Activated CD4-positive, alpha-beta memory T cell treated with anti-CD3 and anti-CD28 coated beads for 36 hours (primary cell): ENCODE results near the gene MTHFD2L. TPM values are rescaled to one million over a fixed set of nuclear protein-coding genes. Genes with fewer than 3 reads are reported as not detected.
"Not testable (repeated sequence)": the region's sequence is repeated elsewhere in the genome, so short reads cannot be mapped to it uniquely, and the experiment has no call there.

ENCODE experiments used
- CTCF ChIA-PET: fragments of 350-600 bp; sonication (Branson Sonifier 250); formaldehyde crosslinking; loops from one replicate; lab custom pipeline; 2021; ENCODE audit warnings: antibody characterized with exemption, inconsistent platforms; lab: Charles Lee
- POLR2A ChIA-PET: fragments of 350-600 bp; sonication (Branson Sonifier 250); formaldehyde crosslinking; loops from one replicate; lab custom pipeline; 2021; ENCODE audit warnings: antibody characterized with exemption; lab: Charles Lee
- DNase-seq: peaks from one replicate; pipeline ENCODE4 v3.0.0-alpha.2; 2020
- H3K27ac Mint-ChIP-seq: one replicate; pipeline ENCODE4 v1.8.0; 2021; ENCODE audit warnings: mixed read lengths
- H3K27me3 Mint-ChIP-seq: one replicate; pipeline ENCODE4 v1.8.0; 2021; ENCODE audit warnings: mixed read lengths
- H3K36me3 Mint-ChIP-seq: one replicate; pipeline ENCODE4 v1.8.0; 2021; ENCODE audit warnings: mixed read lengths
- H3K4me1 Mint-ChIP-seq: one replicate; pipeline ENCODE4 v1.8.0; 2021; ENCODE audit warnings: low read depth, mixed read lengths
- H3K4me3 Mint-ChIP-seq: one replicate; pipeline ENCODE4 v1.8.0; 2021; ENCODE audit warnings: mild to moderate bottlenecking, mixed read lengths
- H3K9me3 Mint-ChIP-seq: one replicate; pipeline ENCODE4 v1.8.0; 2021; ENCODE audit warnings: mixed read lengths
- intact Hi-C: fragments of 100-400 bp; cut with micrococcal nuclease; formaldehyde crosslinking; loops from one replicate; pipeline ENCODE4 v1.15.1; 2023
- total RNA-seq, 2 experiments: library from RNA; stranded (reverse); gene quantifications; one replicate each; pipeline ENCODE4 v1.2.3, GENCODE V29; 2021

Gene MTHFD2L
- total RNA-seq, 2 experiments from 2014 or later = 5.4 to 6.5 TPM

DNA sequence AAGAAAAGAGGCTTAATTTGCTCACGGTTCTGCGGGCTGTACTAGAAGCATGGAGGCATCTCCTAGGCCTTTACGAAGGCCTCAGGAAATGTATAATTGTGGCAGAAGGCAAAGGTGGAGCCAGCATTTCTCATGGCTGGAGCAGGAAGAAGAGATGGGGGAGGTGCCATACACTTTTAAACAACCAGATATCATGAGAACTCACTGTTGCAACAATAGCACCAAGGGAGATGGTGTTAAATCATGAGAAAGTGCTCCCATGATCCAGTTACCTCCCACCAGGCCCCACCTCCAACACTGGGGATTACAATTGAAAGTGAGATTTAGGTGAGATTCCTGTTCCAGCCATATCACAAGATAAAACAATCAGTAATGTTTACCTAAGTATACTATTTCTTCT is 45.5 kb downstream of the MTHFD2L start:
- POLR2A ChIA-PET = no interaction called here
- intact Hi-C loops = no loop called here
- DNase-seq = no peak
- no peaks in the 10 kb centered on the region for H3K4me1 Mint-ChIP-seq
- H3K36me3 Mint-ChIP-seq = peaks cover 6% of the 10 kb centered on the region
- H3K9me3 Mint-ChIP-seq = no peaks in the 10 kb centered on the region
- CTCF ChIA-PET = interaction anchor here (1.8 kb wide), 1 partner anchor 25 kb away, joined by 5 read pairs; no protein-coding TSS in a partner anchor
- H3K27me3 Mint-ChIP-seq = no peaks in the 10 kb centered on the region
- H3K27ac Mint-ChIP-seq = no peak overlapping the region
- H3K4me3 Mint-ChIP-seq = no peak overlapping the region

DNA sequence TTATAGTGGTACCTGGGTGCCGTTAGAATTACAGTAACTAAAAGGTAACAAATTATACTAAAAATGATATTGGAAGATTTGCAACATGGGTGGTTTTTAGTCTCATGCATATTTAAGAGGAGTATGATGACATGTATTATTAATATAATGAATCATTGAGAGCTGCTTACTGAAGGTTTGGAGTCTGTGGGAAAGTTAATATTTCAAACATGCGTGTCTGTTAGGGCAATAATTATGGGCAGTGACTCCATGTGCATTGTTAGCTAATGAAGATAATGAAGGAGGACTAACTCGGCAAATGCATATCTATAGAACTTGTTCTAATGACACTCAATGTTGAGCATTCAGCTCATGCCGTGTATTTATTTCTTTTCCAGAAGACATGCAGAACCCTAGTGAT is 47.1 kb downstream of the MTHFD2L start:
- Mint-ChIP-seq H3K36me3 (peaks cover 10% of the 10 kb centered on the region), H3K27me3 (no peaks in the 10 kb centered on the region), H3K9me3 (no peaks in the 10 kb centered on the region), H3K4me3 (no peak overlapping the region), H3K27ac (no peak overlapping the region), H3K4me1 (no peaks in the 10 kb centered on the region)
- CTCF ChIA-PET = interaction anchor here (0.7 to 1.5 kb wide), 2 partner anchors 16 to 22 kb away, joined by 3 read pairs; no protein-coding TSS in a partner anchor
- intact Hi-C loops = no loop called here
- POLR2A ChIA-PET = no interaction called here
- no peak for DNase-seq

DNA sequence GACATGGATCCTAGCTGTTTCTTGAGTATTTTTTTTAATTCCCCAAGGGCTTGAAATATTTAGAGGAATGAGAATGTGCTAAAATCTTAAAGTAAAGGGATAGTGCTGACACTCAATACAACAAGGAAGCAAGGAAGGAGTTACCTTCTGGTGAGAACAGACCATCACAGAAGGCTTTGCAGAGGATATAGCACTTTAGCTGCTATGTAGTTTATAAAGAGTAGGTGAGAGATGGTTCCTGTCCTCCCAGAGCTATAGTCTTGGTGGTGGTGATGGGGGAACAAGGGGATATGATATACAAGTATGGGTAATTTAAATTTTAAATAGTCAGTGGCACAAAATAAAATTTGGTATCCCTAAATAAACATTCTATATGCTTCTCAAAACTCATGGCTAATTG is 47.6 kb downstream of the MTHFD2L start:
- no peak for DNase-seq
- Mint-ChIP-seq H3K4me3 (no peak overlapping the region), H3K36me3 (peaks cover 10% of the 10 kb centered on the region), H3K27ac (no peak overlapping the region), H3K4me1 (no peaks in the 10 kb centered on the region), H3K27me3 (no peaks in the 10 kb centered on the region), H3K9me3 (no peaks in the 10 kb centered on the region)
- ChIA-PET POLR2A (no interaction called here), CTCF (interaction anchor here (0.7 to 1.5 kb wide), 2 partner anchors 17 to 21 kb away, joined by 3 read pairs; no protein-coding TSS in a partner anchor)
- intact Hi-C loops = no loop called here

DNA sequence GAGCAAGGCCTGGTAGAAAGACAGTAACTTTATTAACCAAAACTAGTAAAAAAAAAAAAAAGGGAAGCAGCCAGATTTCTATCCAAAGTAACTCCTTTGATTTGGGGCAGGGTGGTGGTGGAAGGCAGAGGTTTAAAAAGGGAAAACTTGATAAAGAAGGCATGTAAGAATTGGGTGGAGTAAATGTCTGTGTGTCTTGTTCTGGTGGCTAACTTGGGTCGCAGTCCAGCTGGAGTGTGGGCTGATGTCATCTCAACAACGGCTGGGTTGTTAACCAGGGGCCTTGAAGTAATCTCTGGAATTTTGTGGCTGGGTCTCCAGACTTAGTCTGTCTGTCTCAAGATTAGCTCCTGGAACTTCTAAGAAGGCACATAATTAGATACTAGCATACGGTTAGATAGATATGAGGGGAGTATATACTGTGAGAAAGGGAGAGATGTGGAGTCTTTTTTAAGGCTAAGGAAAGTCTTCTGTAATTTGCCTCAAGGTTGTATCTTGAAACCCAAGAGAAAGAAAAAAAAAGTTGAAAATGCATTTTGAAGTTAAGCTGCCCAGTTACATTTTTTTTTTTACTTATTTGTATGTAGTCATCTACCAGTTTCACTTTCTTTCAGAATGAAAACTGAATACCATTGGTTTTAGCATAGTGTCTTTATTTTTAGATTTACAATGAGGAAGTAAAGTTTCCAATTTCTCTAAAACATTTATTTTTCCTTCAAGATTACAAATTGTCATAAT is 48.3 kb downstream of the MTHFD2L start:
- no peaks in the 10 kb centered on the region for H3K27me3 Mint-ChIP-seq
- no peak overlapping the region for H3K27ac Mint-ChIP-seq
- POLR2A ChIA-PET = no interaction called here
- no peak for DNase-seq
- H3K9me3 Mint-ChIP-seq = no peaks in the 10 kb centered on the region
- H3K4me3 Mint-ChIP-seq = no peak overlapping the region
- no peaks in the 10 kb centered on the region for H3K4me1 Mint-ChIP-seq
- CTCF ChIA-PET = interaction anchor here (1.5 kb wide), 1 partner anchor 21 kb away, joined by 3 read pairs; no protein-coding TSS in a partner anchor
- intact Hi-C loops = no loop called here
- H3K36me3 Mint-ChIP-seq = peaks cover 12% of the 10 kb centered on the region

DNA sequence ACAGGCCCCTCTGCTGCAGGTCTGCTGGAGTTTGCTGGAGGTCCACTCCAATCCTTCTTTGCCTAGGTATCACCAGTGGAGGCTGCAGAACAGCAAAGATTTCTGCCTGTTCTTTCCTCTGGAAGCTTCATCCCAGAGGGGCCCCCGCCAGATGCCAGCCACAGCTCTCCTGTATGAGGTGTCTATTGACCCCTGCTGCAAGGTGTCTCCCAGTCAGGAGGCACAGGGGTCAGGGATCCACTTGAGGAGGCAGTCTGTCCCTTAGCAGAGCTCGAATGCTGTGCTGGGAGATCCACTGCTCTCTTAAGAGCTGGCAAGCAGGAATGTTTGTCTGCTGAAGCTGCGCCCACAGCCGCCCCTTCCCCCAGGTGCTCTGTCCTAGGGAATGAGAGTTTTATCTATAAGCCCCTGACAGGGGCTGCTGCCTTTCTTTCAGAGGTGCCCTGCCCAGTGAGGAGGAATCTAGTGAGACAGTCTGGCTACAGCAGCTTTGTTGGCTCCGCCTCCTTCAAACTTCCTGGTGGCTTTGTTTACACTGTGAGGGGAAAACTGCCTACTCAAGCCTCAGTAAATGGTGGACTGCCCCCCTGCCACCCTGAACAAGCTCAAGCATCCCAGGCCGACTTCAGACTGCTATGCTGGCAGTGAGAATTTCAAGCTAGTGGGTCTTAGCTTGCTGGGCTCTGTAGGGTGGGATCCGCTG is 56.7 kb downstream of the MTHFD2L start:
- POLR2A ChIA-PET, H3K9me3 Mint-ChIP-seq, H3K27me3 Mint-ChIP-seq, H3K27ac Mint-ChIP-seq, intact Hi-C loops, H3K4me3 Mint-ChIP-seq, DNase-seq, H3K4me1 Mint-ChIP-seq: not testable (repeated sequence)
- CTCF ChIA-PET = interaction anchor here (1.3 kb wide), 1 partner anchor 14 kb away, joined by 4 read pairs; no protein-coding TSS in a partner anchor
- H3K36me3 Mint-ChIP-seq = peaks cover 15% of the 10 kb centered on the region

DNA sequence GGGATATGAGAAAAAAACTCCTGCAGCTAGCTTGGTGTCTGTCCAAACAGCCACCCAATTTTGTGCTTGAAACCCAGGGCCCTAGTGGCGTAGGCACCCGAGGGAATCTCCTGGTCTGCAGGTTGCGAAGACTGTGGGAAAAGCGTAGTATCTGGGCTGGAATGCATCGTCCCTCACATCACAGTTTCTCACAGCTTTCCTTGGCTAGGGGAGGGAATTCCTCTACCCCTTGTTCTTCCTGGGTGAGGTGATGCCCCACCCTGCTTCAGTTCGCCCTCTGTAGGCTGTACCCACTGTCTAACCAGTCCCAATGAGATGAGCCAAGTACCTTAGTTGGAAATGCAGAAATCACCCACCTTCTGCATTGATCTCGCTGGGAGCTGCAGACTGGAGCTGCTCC is 57.3 kb downstream of the MTHFD2L start:
- H3K27ac Mint-ChIP-seq, H3K4me3 Mint-ChIP-seq, intact Hi-C loops, H3K27me3 Mint-ChIP-seq, H3K9me3 Mint-ChIP-seq, DNase-seq, H3K4me1 Mint-ChIP-seq, POLR2A ChIA-PET: not testable (repeated sequence)
- peaks cover 15% of the 10 kb centered on the region for H3K36me3 Mint-ChIP-seq
- CTCF ChIA-PET = interaction anchor here (1.3 kb wide), 1 partner anchor 13 kb away, joined by 4 read pairs; no protein-coding TSS in a partner anchor

DNA sequence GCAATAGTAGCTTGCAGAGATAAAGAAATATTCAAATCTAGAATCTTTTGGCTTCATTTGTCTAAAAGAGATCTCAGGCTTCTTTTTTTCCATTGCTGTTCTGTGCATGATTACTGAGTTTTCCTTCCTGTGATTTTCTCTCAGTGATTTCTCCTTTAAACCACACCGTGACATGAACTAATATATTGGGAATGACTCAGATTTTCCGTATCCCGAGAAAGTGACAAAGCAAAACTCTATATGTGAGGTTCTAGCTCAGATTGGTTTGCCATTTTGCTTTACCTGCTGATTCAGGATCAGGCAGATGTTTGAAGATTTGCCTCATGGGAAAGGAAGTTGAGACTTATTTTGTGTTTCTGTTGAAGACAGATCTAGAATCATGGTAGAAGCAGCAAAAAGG is 59.4 kb downstream of the MTHFD2L start:
- no peak overlapping the region for H3K4me3 Mint-ChIP-seq
- no peaks in the 10 kb centered on the region for H3K27me3 Mint-ChIP-seq
- intact Hi-C loops = no loop called here
- H3K27ac Mint-ChIP-seq = no peak overlapping the region
- H3K4me1 Mint-ChIP-seq = peaks cover 2% of the 10 kb centered on the region
- peaks cover under 1% of the 10 kb centered on the region for H3K9me3 Mint-ChIP-seq
- no peak for DNase-seq
- ChIA-PET CTCF (interaction anchor here (2.4 kb wide), 1 partner anchor 11 kb away, joined by 5 read pairs; no protein-coding TSS in a partner anchor), POLR2A (no interaction called here)
- H3K36me3 Mint-ChIP-seq = peaks cover 11% of the 10 kb centered on the region

DNA sequence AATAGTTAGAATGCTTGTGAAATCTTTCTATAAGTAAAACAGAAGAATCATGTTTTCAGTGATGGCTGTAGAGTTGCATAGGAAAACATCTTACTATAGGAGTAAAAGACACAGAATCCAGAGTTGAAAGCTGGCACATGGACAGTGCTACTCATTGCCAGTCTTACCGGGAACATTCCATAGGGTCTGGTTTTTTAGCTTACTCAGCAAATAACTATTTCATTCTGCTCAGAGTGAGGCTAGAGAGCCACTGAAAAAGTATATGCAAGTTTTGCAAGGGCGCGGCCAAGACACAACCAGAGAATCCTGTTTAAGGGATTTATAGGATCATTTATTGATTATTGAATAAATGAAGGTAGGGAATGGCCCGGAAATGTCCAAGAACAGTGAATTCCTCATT is 60.3 kb downstream of the MTHFD2L start:
- H3K27me3 Mint-ChIP-seq = no peaks in the 10 kb centered on the region
- ChIA-PET POLR2A (no interaction called here), CTCF (interaction anchor here (2.4 kb wide), 1 partner anchor 10 kb away, joined by 5 read pairs; no protein-coding TSS in a partner anchor)
- peaks cover 2% of the 10 kb centered on the region for H3K4me1 Mint-ChIP-seq
- H3K27ac Mint-ChIP-seq = no peak overlapping the region
- no peak overlapping the region for H3K4me3 Mint-ChIP-seq
- H3K9me3 Mint-ChIP-seq = no peaks in the 10 kb centered on the region
- no peak for DNase-seq
- peaks cover 4% of the 10 kb centered on the region for H3K36me3 Mint-ChIP-seq
- intact Hi-C loops = no loop called here

DNA sequence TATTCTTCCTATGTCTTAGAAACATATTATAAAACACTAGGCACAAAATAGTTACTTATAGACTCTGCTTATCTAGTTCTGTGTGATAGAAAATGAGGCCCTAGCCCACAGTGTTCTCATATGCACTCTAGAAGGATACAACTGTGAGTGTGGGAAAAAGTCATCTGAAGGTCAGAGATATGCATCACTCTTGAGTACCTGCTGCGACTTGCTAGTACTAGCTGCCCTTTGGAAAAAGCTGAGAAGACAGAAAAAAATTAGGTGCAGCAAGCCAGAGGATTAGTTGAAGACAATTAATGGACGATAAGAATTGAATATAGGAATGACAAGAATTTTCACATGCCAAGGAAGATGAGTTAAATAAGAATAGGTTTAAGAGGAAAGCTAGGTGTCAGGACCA is 61.3 kb downstream of the MTHFD2L start:
- intact Hi-C loops = no loop called here
- ChIA-PET POLR2A (no interaction called here), CTCF (interaction anchor here (1.1 kb wide), 1 partner anchor 9 kb away, joined by 5 read pairs; no protein-coding TSS in a partner anchor)
- Mint-ChIP-seq H3K36me3 (no peaks in the 10 kb centered on the region), H3K9me3 (no peaks in the 10 kb centered on the region), H3K27ac (no peak overlapping the region), H3K4me1 (peaks cover 2% of the 10 kb centered on the region), H3K27me3 (no peaks in the 10 kb centered on the region), H3K4me3 (no peak overlapping the region)
- no peak for DNase-seq

DNA sequence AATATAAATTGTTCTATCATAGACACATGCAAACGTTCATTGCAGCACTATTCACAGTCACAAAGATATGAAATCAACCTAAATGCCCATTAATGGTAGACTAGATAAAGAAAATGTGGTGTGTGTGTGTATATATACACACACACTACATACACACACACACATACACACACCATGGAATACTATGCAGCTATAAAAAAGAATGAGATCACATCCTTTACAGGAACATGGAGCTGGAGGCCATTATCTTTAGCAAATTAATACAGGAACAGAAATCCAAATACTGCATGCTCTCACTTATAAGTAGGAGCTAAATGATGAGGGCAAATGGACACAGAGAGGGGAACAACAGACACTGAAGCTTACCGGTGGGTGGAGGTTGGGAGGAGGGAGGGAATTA is 65.2 kb downstream of the MTHFD2L start:
- H3K4me3 Mint-ChIP-seq = no peak overlapping the region
- intact Hi-C loops = no loop called here
- no peaks in the 10 kb centered on the region for H3K4me1 Mint-ChIP-seq
- DNase-seq = no peak
- no peak overlapping the region for H3K27ac Mint-ChIP-seq
- POLR2A ChIA-PET = no interaction called here
- H3K27me3 Mint-ChIP-seq = no peaks in the 10 kb centered on the region
- H3K36me3 Mint-ChIP-seq = peaks cover 2% of the 10 kb centered on the region
- CTCF ChIA-PET = no interaction called here
- no peaks in the 10 kb centered on the region for H3K9me3 Mint-ChIP-seq

DNA sequence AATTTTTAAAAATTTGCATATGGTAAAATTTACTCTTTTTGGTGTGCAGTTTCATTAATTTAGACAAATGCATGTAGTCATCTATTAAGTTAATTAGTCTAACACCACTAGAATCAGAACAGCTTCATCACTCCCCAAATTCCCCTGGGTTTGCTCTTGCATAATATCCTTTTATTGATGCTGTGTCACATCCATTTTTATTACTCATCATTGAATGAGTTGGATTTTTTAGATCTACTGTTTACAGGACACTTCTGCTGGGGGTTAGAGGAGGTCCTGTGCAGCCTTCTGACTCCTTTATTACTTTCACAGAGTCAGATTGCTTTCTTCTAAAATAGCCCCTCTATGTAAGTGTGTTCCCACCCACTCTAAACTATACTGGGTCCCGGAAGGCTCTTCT is 65.9 kb downstream of the MTHFD2L start:
- CTCF ChIA-PET = no interaction called here
- intact Hi-C loops = no loop called here

More for the DNA sequence above, 65.9 kb downstream of the MTHFD2L start:
- no peak for DNase-seq
- Mint-ChIP-seq H3K27me3 (no peaks in the 10 kb centered on the region), H3K27ac (no peak overlapping the region), H3K4me1 (no peaks in the 10 kb centered on the region), H3K4me3 (no peak overlapping the region), H3K36me3 (peaks cover 2% of the 10 kb centered on the region), H3K9me3 (no peaks in the 10 kb centered on the region)
- POLR2A ChIA-PET = no interaction called here
